Airway epithelial cell (primary cell): ENCODE measurements around the gene DCDC2B. TPM values are rescaled to one million over a fixed set of nuclear protein-coding genes. Genes with fewer than 3 reads are reported as not detected.

Experiments used
- total RNA-seq: library from RNA; depleted of rRNA; stranded (reverse); fragments of >200 nt; gene quantifications from 2 replicates; pipeline ENCODE4 v1.2.3, GENCODE V29; 2015

Gene DCDC2B
- not detected in 2 replicates for total RNA-seq

GRCh38 chr1:32208891-32209328 is at the start of gene DCDC2B:
Gene DCDC2B, plus strand, starts transcription at chr1:32209089. Its CDS starts 5 bp downstream, at chr1:32209094.

GRCh38 chr1:32179443-32180185 is 29.3 kb upstream of the DCDC2B start, which contains the start of gene TXLNA:
Gene TXLNA, plus strand, starts transcription at chr1:32179675. Its CDS starts 671 bp downstream, at chr1:32180346.

DNA sequence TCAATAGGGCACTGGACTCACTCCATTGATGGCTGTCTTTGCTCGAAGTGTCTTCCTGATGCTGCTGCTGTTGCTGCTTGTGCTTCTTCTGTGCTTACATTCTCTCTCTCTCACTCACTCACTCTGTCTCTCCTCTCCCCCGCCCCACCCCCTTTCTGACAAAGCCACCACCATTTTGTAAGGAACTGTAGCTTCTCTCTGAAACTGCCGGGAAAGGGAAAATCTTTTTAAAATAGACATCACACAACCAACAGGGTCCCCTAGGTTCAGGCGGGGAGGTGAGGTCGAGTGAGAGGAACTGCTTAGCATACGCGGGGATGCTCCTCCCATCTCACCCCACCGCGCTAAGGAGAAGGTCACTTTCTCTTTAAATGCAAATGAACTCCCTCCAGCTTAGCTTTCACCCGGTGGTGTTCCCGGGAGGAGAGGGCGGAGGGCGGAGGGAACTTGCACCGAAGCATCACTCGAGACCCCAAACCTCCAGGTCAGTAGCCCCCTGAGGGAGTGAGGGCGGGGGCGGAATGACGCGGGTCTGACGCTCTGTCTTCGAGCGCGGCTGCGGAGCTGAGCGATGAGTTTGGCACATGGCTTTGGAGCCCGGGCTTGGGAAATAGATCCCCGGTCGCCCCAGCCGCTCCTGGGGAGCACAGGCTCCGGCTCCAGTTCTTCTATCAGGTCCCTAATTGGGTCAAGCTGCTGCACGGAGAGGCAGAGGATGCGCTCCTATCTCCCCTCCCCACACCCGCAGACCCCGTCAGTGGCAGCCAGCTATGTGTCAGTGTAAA is 8.5 kb upstream of the DCDC2B start, which contains the start of gene CCDC28B:
TSS of gene CCDC28B (plus strand) at position 370 of the 785 bp plus-strand sequence. CDS start 1,341 bp downstream, outside the sequence.

DNA sequence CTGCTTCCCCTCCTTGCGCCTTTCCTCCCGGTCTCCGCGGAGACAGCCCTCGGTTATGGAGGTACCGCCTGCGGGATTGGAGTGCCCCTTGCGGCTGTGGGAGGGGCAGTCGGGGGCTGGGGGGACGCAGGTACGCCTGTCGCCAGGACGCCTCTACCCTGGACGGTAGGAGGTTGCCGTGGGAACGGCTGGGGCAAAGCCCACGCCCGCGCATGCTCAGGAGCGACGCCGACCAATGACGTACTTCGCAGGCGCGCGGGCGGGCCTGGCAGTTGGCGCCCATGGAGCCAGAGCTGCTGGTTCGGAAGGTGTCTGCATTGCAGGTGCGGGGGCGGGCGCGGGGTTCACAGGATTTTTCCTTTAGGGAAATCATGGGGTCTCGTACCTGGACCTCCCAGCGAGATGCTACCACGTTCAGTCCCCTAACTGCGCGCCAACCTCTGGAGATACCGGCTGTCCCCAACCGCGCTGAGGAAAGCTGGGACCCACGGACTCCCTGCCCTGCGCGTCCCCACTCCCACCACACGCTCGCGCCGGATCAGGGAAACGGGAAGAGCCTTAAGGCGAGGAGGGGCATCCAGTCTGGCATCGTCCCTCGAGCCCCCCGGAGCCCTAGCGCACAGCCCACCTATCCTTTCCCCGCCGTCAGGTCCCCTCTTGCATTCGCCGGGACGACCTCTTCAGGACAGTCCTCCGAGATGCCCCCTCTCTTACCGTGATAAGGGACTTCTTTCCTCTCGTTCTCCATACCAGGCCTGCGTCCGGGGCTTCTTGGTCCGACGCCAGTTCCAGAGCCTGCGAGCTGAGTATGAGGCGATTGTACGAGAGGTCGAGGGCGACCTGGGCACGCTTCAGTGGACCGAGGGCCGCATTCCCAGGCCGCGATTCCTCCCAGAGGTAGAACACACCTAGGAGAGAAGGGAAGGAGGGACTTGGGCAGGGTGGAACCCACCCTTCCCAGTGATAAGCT is 3.2 kb upstream of the DCDC2B start, which contains the start of gene IQCC:
TSS of gene IQCC (plus strand) at position 271 of the 970 bp plus-strand sequence. CDS start at position 282, 11 bp downstream.

DNA sequence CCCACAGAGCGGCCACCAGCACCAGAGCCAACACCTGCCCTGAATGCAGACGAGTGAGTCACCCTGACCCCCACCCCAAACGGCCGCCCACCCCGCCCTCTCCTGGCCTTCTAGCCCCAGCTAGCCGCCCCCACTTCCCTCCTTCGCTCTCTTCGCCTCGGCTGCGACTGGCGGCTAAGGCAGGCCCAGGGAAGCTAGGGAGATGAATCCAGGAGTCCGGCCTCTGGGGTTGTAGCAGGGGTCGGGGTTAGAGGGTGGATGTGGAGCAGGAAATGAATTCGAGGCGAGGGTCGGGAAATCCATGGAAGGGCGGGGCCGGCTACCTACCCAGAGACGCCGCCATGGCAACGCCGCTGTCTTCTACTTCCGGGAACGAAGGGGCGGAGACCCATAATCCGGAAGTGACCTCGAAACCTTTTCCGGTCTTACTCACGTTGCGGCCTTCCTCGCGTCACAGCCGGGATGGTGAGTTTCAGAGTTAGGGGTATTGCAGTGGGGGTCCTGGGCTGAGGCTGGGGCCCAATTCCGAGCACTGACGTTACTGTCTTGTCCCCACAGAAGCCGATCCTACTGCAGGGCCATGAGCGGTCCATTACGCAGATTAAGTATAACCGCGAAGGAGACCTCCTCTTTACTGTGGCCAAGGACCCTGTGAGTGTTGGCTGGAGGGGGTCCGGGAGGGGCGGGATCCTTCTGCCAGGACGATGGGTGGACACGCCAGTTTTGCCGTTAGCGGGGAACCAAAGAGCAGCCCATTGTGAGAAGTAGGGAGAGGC is 13.3 kb downstream of the DCDC2B start, which contains the start of the genes EIF3I and TMEM234:
TSS of gene EIF3I (plus strand) at position 428 of the 776 bp plus-strand sequence. CDS start at position 463, 35 bp downstream.
TSS of gene TMEM234 (minus strand) at position 374 of the 776 bp plus-strand sequence. CDS start at position 343, 31 bp downstream.

DNA sequence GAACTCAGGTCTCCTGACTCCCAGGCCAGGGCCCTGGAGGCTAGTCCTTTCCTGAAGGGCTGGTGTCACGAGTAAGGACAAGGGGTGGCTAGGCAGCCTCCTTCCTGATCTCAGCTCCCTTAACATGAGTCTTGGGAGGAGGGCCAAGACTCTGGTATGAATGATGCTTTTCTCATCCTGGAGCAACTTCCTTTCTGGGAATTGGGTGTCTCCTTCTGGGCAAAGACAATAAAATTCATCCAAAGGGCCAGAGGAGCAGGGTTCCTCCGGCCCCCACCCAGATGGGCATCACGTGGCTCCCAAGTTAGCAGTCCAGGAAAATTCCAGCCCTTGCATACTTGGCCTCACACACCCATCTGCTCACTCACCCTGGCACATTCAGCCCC is 38.0 kb downstream of the DCDC2B start, which contains the start of gene FAM167B:
TSS of gene FAM167B (plus strand) at position 335 of the 386 bp plus-strand sequence. CDS start 200 bp downstream, outside the sequence.

GRCh38 chr1:32250893-32251716 is 42.2 kb downstream of the DCDC2B start, which contains the start of gene LCK:
Gene LCK, plus strand, starts transcription at chr1:32251265. Its CDS starts 23,065 bp downstream, at chr1:32274330.

Other genes starting within 250 kb of the DCDC2B start
- 71.3 and 98.8 TPM in 2 replicates for gene KHDRBS1, start 195.2 kb upstream of the DCDC2B start, total RNA-seq
- gene TMEM39B, start 136.2 kb upstream of the DCDC2B start, total RNA-seq = 3.0 and 4.8 TPM in 2 replicates
- 37.4 and 50.5 TPM in 2 replicates for gene KPNA6, start 101.0 kb upstream of the DCDC2B start, total RNA-seq
- gene TXLNA, start 29.4 kb upstream of the DCDC2B start, total RNA-seq = 29.5 and 39.8 TPM in 2 replicates
- 19.6 and 19.9 TPM in 2 replicates for gene CCDC28B, start 8.5 kb upstream of the DCDC2B start, total RNA-seq
- 1.9 and 3.5 TPM in 2 replicates for gene IQCC, start 3.4 kb upstream of the DCDC2B start, total RNA-seq
- 14.5 and 15.7 TPM in 2 replicates for gene TMEM234, start 13.3 kb downstream of the DCDC2B start, total RNA-seq
- 355 and 383 TPM in 2 replicates for gene EIF3I, start 13.3 kb downstream of the DCDC2B start, total RNA-seq
- not detected in 2 replicates for gene FAM167B, start 38.1 kb downstream of the DCDC2B start, total RNA-seq
- 0.37 and 2.5 TPM in 2 replicates for gene LCK, start 42.2 kb downstream of the DCDC2B start, total RNA-seq
- gene HDAC1, start 83.0 kb downstream of the DCDC2B start, total RNA-seq = 94.7 and 102 TPM in 2 replicates
- 59.5 and 75.3 TPM in 2 replicates for gene MARCKSL1, start 127.1 kb downstream of the DCDC2B start, total RNA-seq
- gene FAM229A, start 153.4 kb downstream of the DCDC2B start, total RNA-seq = 0.78 and 1.3 TPM in 2 replicates
- gene TSSK3, start 153.4 kb downstream of the DCDC2B start, total RNA-seq = 0.21 TPM in 1 of 2 replicates, not detected in the other
- gene BSDC1, start 185.4 kb downstream of the DCDC2B start, total RNA-seq = 41.3 and 45.7 TPM in 2 replicates